ENCODE data around the gene SVBP. TPM values are rescaled to one million over a fixed set of nuclear protein-coding genes. Genes with fewer than 3 reads are reported as not detected.

Gene SVBP
- total RNA-seq, 1 experiment from 2014 or later, result 46.6 TPM

GRCh38 chr1:42776502-42776901 lies 40.7 kb downstream of the SVBP start:
- H3K4me3 ChIP-seq, result no peak overlapping the region
- no peak overlapping the region for H3K27ac ChIP-seq
- H3K27me3 ChIP-seq (replicated peaks), result no peaks in the 10 kb centered on the region
- H3K36me3 ChIP-seq, result peaks cover 70% of the 10 kb centered on the region
- H3K9me3 ChIP-seq (replicated peaks), result no peaks in the 10 kb centered on the region
- DNase-seq (ENCODE audit: low read depth in 1 of 2, low spot score in 2 of 2), result no peak
- no peaks in the 10 kb centered on the region for H3K4me1 ChIP-seq (replicated peaks)

- no peaks in the 10 kb centered on the region for H3K9me3 ChIP-seq (replicated peaks)
- DNase-seq (ENCODE audit: low read depth in 1 of 2, low spot score in 2 of 2), result no peak
- H3K36me3 ChIP-seq, result peaks cover 68% of the 10 kb centered on the region
- no peaks in the 10 kb centered on the region for H3K4me1 ChIP-seq (replicated peaks)
- H3K27ac ChIP-seq, result no peak overlapping the region
- H3K27me3 ChIP-seq (replicated peaks), result no peaks in the 10 kb centered on the region
- no peak overlapping the region for H3K4me3 ChIP-seq
Observed at GRCh38 chr1:42774928-42775526, 42.2 kb downstream of the SVBP start.

- Histone ChIP-seq H3K27ac (no peak overlapping the region), H3K27me3 (replicated peaks) (no peaks in the 10 kb centered on the region), H3K9me3 (replicated peaks) (no peaks in the 10 kb centered on the region), H3K4me3 (no peak overlapping the region), H3K36me3 (peaks cover 64% of the 10 kb centered on the region), H3K4me1 (replicated peaks) (no peaks in the 10 kb centered on the region)
- DNase-seq (ENCODE audit: low read depth in 1 of 2, low spot score in 2 of 2), result no peak
Observed at GRCh38 chr1:42773420-42773819, 43.8 kb downstream of the SVBP start.

GRCh38 chr1:42769811-42770210 lies 47.4 kb downstream of the SVBP start:
- Histone ChIP-seq H3K4me3 (no peak overlapping the region), H3K27me3 (replicated peaks) (no peaks in the 10 kb centered on the region), H3K27ac (no peak overlapping the region), H3K4me1 (replicated peaks) (peaks cover 10% of the 10 kb centered on the region), H3K9me3 (replicated peaks) (no peaks in the 10 kb centered on the region; the same call in 1 of the 2 replicates), H3K36me3 (peaks cover 43% of the 10 kb centered on the region)
- no peak for DNase-seq (ENCODE audit: low read depth in 1 of 2, low spot score in 2 of 2)

GRCh38 chr1:42768172-42768571 lies 49.0 kb downstream of the SVBP start:
- Histone ChIP-seq H3K4me3 (peak overlapping the region; percentile 91), H3K27me3 (replicated peaks) (no peaks in the 10 kb centered on the region), H3K36me3 (peaks cover 28% of the 10 kb centered on the region), H3K27ac (no peak overlapping the region), H3K9me3 (replicated peaks) (no peaks in the 10 kb centered on the region; the same call in 1 of the 2 replicates), H3K4me1 (replicated peaks) (peaks cover 15% of the 10 kb centered on the region)
- no peak for DNase-seq (ENCODE audit: low read depth in 1 of 2, low spot score in 2 of 2)

GRCh38 chr1:42767510-42768000 lies 49.6 kb downstream of the SVBP start:
- peaks cover 15% of the 10 kb centered on the region for H3K4me1 ChIP-seq (replicated peaks)
- H3K36me3 ChIP-seq, result peaks cover 28% of the 10 kb centered on the region
- H3K27ac ChIP-seq, result peak overlapping the region; percentile 46
- peak overlapping the region; percentile 91 for H3K4me3 ChIP-seq
- H3K9me3 ChIP-seq (replicated peaks), result no peaks in the 10 kb centered on the region; the same call in 1 of the 2 replicates
- H3K27me3 ChIP-seq (replicated peaks), result no peaks in the 10 kb centered on the region
- DNase-seq (ENCODE audit: low read depth in 1 of 2, low spot score in 2 of 2), result no peak

- H3K36me3 ChIP-seq, result peaks cover 29% of the 10 kb centered on the region
- H3K27ac ChIP-seq, result peak within 1 kb of the TSS; percentile 59
- H3K4me3 ChIP-seq, result peak within 1 kb of the TSS; percentile 91
- no peaks in the 10 kb centered on the region; the same call in 1 of the 2 replicates for H3K9me3 ChIP-seq (replicated peaks)
- peaks cover 15% of the 10 kb centered on the region for H3K4me1 ChIP-seq (replicated peaks)
- DNase-seq (ENCODE audit: low read depth in 1 of 2, low spot score in 2 of 2), result peak; percentile 98 to 100
- no peaks in the 10 kb centered on the region for H3K27me3 ChIP-seq (replicated peaks)
Observed at GRCh38 chr1:42766741-42767509, 50.3 kb downstream of the SVBP start, which contains the start of the genes C1orf50 and P3H1. C1orf50 (plus strand) TSS chr1:42767249; CDS start chr1:42767312, 63 bp downstream. P3H1 (minus strand) TSS chr1:42767028; CDS start chr1:42766971, 57 bp downstream.

GRCh38 chr1:42765832-42766740 lies 51.1 kb downstream of the SVBP start:
- Histone ChIP-seq H3K9me3 (replicated peaks) (no peaks in the 10 kb centered on the region; the same call in 1 of the 2 replicates), H3K4me1 (replicated peaks) (peaks cover 15% of the 10 kb centered on the region), H3K27me3 (replicated peaks) (no peaks in the 10 kb centered on the region), H3K27ac (peak overlapping the region; percentile 59), H3K4me3 (peak overlapping the region; percentile 91), H3K36me3 (peaks cover 34% of the 10 kb centered on the region)
- DNase-seq (ENCODE audit: low read depth in 1 of 2, low spot score in 2 of 2), result peak; percentile 75 to 76

GRCh38 chr1:42765269-42765668 lies 51.9 kb downstream of the SVBP start:
- H3K4me1 ChIP-seq (replicated peaks), result peaks cover 15% of the 10 kb centered on the region
- H3K27ac ChIP-seq, result peak overlapping the region; percentile 11; the same call in 1 of the 2 replicates
- H3K9me3 ChIP-seq (replicated peaks), result no peaks in the 10 kb centered on the region; the same call in 1 of the 2 replicates
- DNase-seq (ENCODE audit: low read depth in 1 of 2, low spot score in 2 of 2), result peak in 1 of 2 experiments; percentile 34
- peak overlapping the region; percentile 91 for H3K4me3 ChIP-seq
- peaks cover 37% of the 10 kb centered on the region for H3K36me3 ChIP-seq
- no peaks in the 10 kb centered on the region for H3K27me3 ChIP-seq (replicated peaks)

- H3K9me3 ChIP-seq (replicated peaks), result no peaks in the 10 kb centered on the region; the same call in 1 of the 2 replicates
- DNase-seq (ENCODE audit: low read depth in 1 of 2, low spot score in 2 of 2), result no peak
- H3K4me3 ChIP-seq, result no peak overlapping the region
Observed at GRCh38 chr1:42762269-42762668, 54.9 kb downstream of the SVBP start.

GRCh38 chr1:42761567-42761966 lies 55.6 kb downstream of the SVBP start:
- H3K27ac ChIP-seq, result no peak overlapping the region
- peaks cover 62% of the 10 kb centered on the region for H3K36me3 ChIP-seq
- DNase-seq (ENCODE audit: low read depth in 1 of 2, low spot score in 2 of 2), result no peak
- no peak overlapping the region for H3K4me3 ChIP-seq
- no peaks in the 10 kb centered on the region; the same call in 1 of the 2 replicates for H3K9me3 ChIP-seq (replicated peaks)
- no peaks in the 10 kb centered on the region for H3K27me3 ChIP-seq (replicated peaks)
- H3K4me1 ChIP-seq (replicated peaks), result peaks cover 9% of the 10 kb centered on the region

More at GRCh38 chr1:42762269-42762668, 54.9 kb downstream of the SVBP start:
- peaks cover 9% of the 10 kb centered on the region for H3K4me1 ChIP-seq (replicated peaks)
- H3K27ac ChIP-seq, result no peak overlapping the region
- peaks cover 59% of the 10 kb centered on the region for H3K36me3 ChIP-seq
- no peaks in the 10 kb centered on the region for H3K27me3 ChIP-seq (replicated peaks)

GRCh38 chr1:42759114-42759513 lies 58.1 kb downstream of the SVBP start:
- DNase-seq (ENCODE audit: low read depth in 1 of 2, low spot score in 2 of 2), result no peak
- no peak overlapping the region for H3K27ac ChIP-seq
- no peaks in the 10 kb centered on the region for H3K27me3 ChIP-seq (replicated peaks)
- no peaks in the 10 kb centered on the region for H3K9me3 ChIP-seq (replicated peaks)
- peaks cover 82% of the 10 kb centered on the region for H3K36me3 ChIP-seq
- H3K4me3 ChIP-seq, result no peak overlapping the region
- H3K4me1 ChIP-seq (replicated peaks), result no peaks in the 10 kb centered on the region

GRCh38 chr1:42758641-42759040 lies 58.6 kb downstream of the SVBP start:
- Histone ChIP-seq H3K9me3 (replicated peaks) (no peaks in the 10 kb centered on the region), H3K4me3 (no peak overlapping the region), H3K27me3 (replicated peaks) (no peaks in the 10 kb centered on the region), H3K4me1 (replicated peaks) (no peaks in the 10 kb centered on the region), H3K36me3 (peaks cover 87% of the 10 kb centered on the region), H3K27ac (no peak overlapping the region)
- no peak for DNase-seq (ENCODE audit: low read depth in 1 of 2, low spot score in 2 of 2)
